Natural killer cell (primary cell): Measurements from ENCODE around the gene PLPP4. TPM values are rescaled to one million over a fixed set of nuclear protein-coding genes. Genes with fewer than 3 reads are reported as not detected.

Source experiments
- ATAC-seq, 3 donors: fragments of 150-1000 bp in 2 of 3; fragments of 200-7000 bp in 1 of 3; cut with Tn5 transposase; 1 replicate in 1 of 3; 2 replicates in 2 of 3; pipeline ENCODE4 v1.10.0; 2021; ENCODE audit warnings: mild to moderate bottlenecking in 2 of 3, moderate library complexity in 2 of 3
- DNase-seq, 2 donors: peaks; one replicate each; pipeline versions ENCODE4 v3.0.0 to v3.0.0-alpha.2; 2013 to 2021; ENCODE audit warnings: mixed read lengths in 1 of 2
- H3K27ac ChIP-seq: one replicate; pipeline ENCODE4 v1.5.1; 2013; ENCODE audit warnings: mild to moderate bottlenecking, low read length
- H3K27me3 ChIP-seq: one replicate; pipeline ENCODE4 v1.6.1; 2013; ENCODE audit warnings: low read length; ENCODE audit not compliant: control insufficient read depth, insufficient read depth
- H3K36me3 ChIP-seq: one replicate; pipeline ENCODE4 v1.6.1; 2013; ENCODE audit warnings: low read length; ENCODE audit not compliant: control insufficient read depth, insufficient read depth
- H3K4me1 ChIP-seq: one replicate; pipeline ENCODE4 v1.6.1; 2013; ENCODE audit warnings: low read length; ENCODE audit not compliant: control insufficient read depth, insufficient read depth
- H3K4me3 ChIP-seq: one replicate; pipeline ENCODE4 v1.5.1; 2013; ENCODE audit warnings: low read length
- H3K9me3 ChIP-seq: one replicate; pipeline ENCODE4 v1.6.1; 2013; ENCODE audit warnings: low read length; ENCODE audit not compliant: control insufficient read depth, insufficient read depth
- H3K27ac Mint-ChIP-seq, 2 donors: one replicate each; pipeline ENCODE4 v1.8.0; 2022; ENCODE audit warnings: mild to moderate bottlenecking in 2 of 2, mixed read lengths in 2 of 2, moderate library complexity in 1 of 2
- H3K27me3 Mint-ChIP-seq, 2 donors: one replicate each; pipeline ENCODE4 v1.8.0; 2022; ENCODE audit warnings: low read depth in 2 of 2, mixed read lengths in 2 of 2
- H3K36me3 Mint-ChIP-seq: one replicate; pipeline ENCODE4 v1.8.0; 2022; ENCODE audit warnings: mixed read lengths
- H3K4me1 Mint-ChIP-seq, 2 donors: one replicate each; pipeline ENCODE4 v1.8.0; 2022; ENCODE audit warnings: mixed read lengths in 2 of 2
- H3K4me3 Mint-ChIP-seq: one replicate; pipeline ENCODE4 v1.8.0; 2022; ENCODE audit warnings: mild to moderate bottlenecking, moderate library complexity, mixed read lengths
- H3K9me3 Mint-ChIP-seq, 2 donors: one replicate each; pipeline ENCODE4 v1.8.0; 2022; ENCODE audit warnings: mixed read lengths in 2 of 2
- CTCF ChIP-seq: fragments of 200-600 bp; IDR thresholded peaks from one replicate; pipeline ENCODE4 v1.8.0; 2022; ENCODE audit warnings: antibody characterized with exemption
- WGBS: methylation state at CpG from one replicate; pipeline ENCODE4 v1.1.7; 2013; ENCODE audit warnings: missing lambda C conversion rate; ENCODE audit not compliant: insufficient coverage; 5-methylcytosine and 5-hydroxymethylcytosine counted together
- intact Hi-C: fragments of 100-400 bp; cut with micrococcal nuclease; formaldehyde crosslinking; loops from one replicate; pipeline ENCODE4 v1.14.2; 2022
- total RNA-seq, 4 donors: library from RNA; stranded (reverse); fragments of 120-200 nt in 1 of 4; gene quantifications; one replicate each; pipeline versions ENCODE4 v1.2.3 to v1.2.4, GENCODE V29; 2013 to 2022

Gene PLPP4
- total RNA-seq, 3 donors from 2014 or later (not counting 1 experiment from before 2014, with no cell fraction given) = not detected

GRCh38 chr10:120474956-120475355 is 17.9 kb downstream of the PLPP4 start:
- H3K27me3 Mint-ChIP-seq = peaks cover 24 to 25% of the 10 kb centered on the region in 2 donors
- no peak overlapping the region for H3K4me3 ChIP-seq
- H3K9me3 Mint-ChIP-seq = peaks cover 0 to 2% of the 10 kb centered on the region in 2 donors
- peaks cover 10% of the 10 kb centered on the region for H3K36me3 Mint-ChIP-seq
- H3K36me3 ChIP-seq = no peaks in the 10 kb centered on the region
- no peak overlapping the region for H3K27ac ChIP-seq
- no peaks in the 10 kb centered on the region for H3K9me3 ChIP-seq
- no peak for ATAC-seq
- DNase-seq = no peak
- 75% methylated on average over 1 of the region's 1 CpG for WGBS
- H3K4me1 Mint-ChIP-seq = no peaks in the 10 kb centered on the region
- H3K27me3 ChIP-seq = peaks cover 2% of the 10 kb centered on the region
- intact Hi-C loops = no loop called here
- H3K4me3 Mint-ChIP-seq = no peak overlapping the region
- no peak for TF ChIP-seq CTCF
- no peaks in the 10 kb centered on the region for H3K4me1 ChIP-seq
- H3K27ac Mint-ChIP-seq = no peak overlapping the region

- Mint-ChIP-seq H3K9me3 (peaks cover 0 to 2% of the 10 kb centered on the region in 2 donors), H3K27me3 (peaks cover 24 to 25% of the 10 kb centered on the region in 2 donors), H3K27ac (no peak overlapping the region), H3K4me1 (no peaks in the 10 kb centered on the region), H3K4me3 (no peak overlapping the region), H3K36me3 (peaks cover 10% of the 10 kb centered on the region)
- no peak for TF ChIP-seq CTCF
- DNase-seq = no peak
- Histone ChIP-seq H3K27ac (no peak overlapping the region), H3K27me3 (peaks cover 2% of the 10 kb centered on the region), H3K9me3 (no peaks in the 10 kb centered on the region), H3K4me3 (no peak overlapping the region), H3K36me3 (no peaks in the 10 kb centered on the region), H3K4me1 (no peaks in the 10 kb centered on the region)
- 87% methylated on average over 9 of the region's 10 CpGs for WGBS
- ATAC-seq = no peak
- intact Hi-C loops = no loop called here
These were observed 19.1 kb downstream of the PLPP4 start for GRCh38 chr10:120475844-120476791.

- no peak for ATAC-seq
- peaks cover 7% of the 10 kb centered on the region for H3K36me3 Mint-ChIP-seq
- no peaks in the 10 kb centered on the region for H3K4me1 Mint-ChIP-seq
- intact Hi-C loops = no loop called here
- H3K27me3 Mint-ChIP-seq = peaks cover 27 to 29% of the 10 kb centered on the region in 2 donors
- no peak overlapping the region for H3K27ac ChIP-seq
- H3K4me3 Mint-ChIP-seq = no peak overlapping the region
- no peaks in the 10 kb centered on the region for H3K9me3 ChIP-seq
- H3K27ac Mint-ChIP-seq = no peak overlapping the region
- H3K9me3 Mint-ChIP-seq = peaks cover 0 to 2% of the 10 kb centered on the region in 2 donors
- H3K4me3 ChIP-seq = no peak overlapping the region
- H3K27me3 ChIP-seq = peaks cover 2% of the 10 kb centered on the region
- WGBS = 90% methylated on average over 7 of the region's 8 CpGs
- no peaks in the 10 kb centered on the region for H3K4me1 ChIP-seq
- no peak for DNase-seq
- no peak for TF ChIP-seq CTCF
- no peaks in the 10 kb centered on the region for H3K36me3 ChIP-seq
These were observed 20.2 kb downstream of the PLPP4 start for GRCh38 chr10:120477021-120477742.
